Ramos (cell line): ENCODE measurements around the gene POU2F3.

Source experiments
- in situ Hi-C: fragments of 300-500 bp; cut with MboI; formaldehyde crosslinking; loops from one replicate; pipeline ENCODE4 v1.14.3; 2022; ENCODE audit warnings: low sequenced_read_pairs; ENCODE audit not compliant: unreplicated experiment

Gene POU2F3

DNA sequence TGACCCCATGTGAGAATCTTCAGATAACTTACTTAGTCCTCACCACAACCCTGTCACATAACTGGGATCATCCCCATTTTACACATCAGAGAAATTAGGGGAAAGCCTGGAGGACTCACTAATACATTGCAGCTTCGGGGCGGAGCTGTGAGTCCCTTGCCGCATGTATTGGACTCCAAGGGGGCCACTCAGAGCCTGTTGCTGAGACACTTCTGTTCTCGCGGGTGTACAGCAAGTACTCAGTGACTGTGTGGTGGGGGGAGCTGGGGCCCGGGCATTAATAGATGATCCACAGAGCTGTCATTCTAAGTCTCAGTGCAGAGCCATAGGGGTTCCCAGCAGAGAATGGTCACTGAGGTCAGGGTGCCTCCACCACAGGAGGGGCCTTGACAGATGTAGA, 15.6 kb upstream of the POU2F3 start:
- in situ Hi-C loops, result no loop called here

DNA sequence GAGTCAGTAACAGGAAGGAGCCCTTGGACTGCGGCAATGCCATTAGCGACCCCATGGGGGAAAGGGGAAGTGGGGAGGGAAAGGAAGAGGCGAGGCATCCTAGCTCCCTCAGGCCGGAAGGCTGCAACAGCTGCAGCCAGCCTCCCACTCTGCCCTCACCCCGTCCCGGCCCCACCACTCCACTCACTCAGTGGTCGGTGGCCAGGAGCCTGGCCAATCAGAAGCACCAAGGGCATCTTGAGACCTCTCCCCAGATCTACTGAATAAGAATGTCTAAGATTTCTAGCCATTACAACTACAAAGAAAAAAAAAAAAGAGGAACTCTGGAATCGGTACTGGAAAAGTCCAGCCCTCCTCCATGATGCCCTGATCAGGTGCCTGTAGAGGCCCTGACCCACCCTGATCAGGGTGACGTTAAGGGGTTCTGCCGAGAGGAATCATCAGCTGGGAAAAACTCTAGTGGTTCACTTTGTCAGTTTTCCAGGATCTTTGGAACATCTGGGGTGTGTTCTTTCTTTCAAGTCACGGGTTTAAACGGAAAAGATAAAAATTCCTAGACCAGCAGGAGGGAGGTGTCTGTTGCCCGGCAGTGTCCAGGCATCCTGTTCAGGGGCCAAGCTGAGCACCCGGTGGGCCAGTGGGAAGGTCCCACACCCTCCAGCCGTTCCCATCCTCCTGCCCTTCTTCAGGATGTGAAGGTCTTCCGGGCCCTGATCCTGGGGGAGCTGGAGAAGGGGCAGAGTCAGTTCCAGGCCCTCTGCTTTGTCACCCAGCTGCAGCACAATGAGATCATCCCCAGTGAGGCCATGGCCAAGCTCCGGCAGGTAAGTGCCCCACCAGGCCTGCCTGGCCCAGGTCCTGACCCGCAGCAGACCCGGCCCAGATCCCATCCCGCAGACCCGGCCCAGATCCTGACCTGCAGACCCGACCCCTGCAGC, 14.7 kb upstream of the POU2F3 start:
- in situ Hi-C loops, result no loop called here

DNA sequence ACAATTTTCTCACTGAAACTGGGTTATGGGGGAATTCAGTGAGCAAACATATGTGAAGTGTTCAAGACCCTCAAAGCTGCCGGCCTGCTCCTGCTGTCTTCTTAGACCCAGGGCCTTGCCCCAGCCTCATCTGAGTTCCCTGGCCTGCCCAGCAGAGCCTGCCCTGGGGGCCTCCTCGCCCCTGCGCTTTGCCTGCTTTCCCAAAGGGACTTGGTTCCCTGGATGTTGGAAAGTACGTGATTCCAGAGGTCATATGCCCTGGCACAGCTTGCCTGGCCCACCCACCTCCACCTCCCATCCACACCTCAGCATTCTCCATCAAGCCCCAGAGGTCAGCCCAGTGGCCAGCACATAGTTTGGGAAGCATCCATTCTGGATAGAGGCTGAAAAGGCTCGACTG, 13.7 kb upstream of the POU2F3 start:
- in situ Hi-C loops, result no loop called here

- in situ Hi-C loops, result no loop called here
Measured at GRCh38 chr11:120226714-120227113, 13.2 kb upstream of the POU2F3 start.

DNA sequence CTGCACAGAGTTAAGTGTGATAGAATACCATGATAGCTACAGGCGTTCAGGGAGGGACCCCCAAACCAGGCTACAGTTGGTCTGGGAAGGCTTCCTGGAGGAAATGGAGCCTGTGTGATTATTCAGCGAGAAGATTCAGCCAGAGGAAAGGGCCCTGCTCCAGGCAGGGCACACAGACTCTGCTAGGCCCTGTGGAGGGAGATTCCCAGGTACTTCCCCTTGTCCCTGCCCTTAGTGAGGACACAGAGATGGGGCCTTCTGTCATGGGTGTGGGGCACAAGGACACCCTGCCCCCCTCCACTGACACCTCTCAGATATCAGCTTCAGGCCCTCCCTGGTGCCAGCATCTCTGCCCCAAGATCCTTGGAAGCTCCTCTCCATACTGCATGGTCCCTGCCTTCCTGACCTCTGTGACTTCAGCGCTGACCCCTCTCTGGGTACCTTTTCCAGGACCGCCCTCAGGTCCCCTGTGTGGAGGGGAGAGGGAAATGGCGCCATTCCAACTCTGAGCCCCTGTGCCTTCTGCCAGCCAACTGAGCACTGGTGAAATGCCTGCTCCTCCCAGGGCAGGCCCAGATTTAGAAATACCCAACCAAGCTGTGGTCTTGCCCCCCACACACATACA, 12.6 kb upstream of the POU2F3 start:
- in situ Hi-C loops, result no loop called here

GRCh38 chr11:120228794-120229384, 11.1 kb upstream of the POU2F3 start:
- in situ Hi-C loops, result no loop called here

- in situ Hi-C loops, result loop anchor here (5.0 kb wide), 1 partner anchor 68 kb away; no protein-coding TSS in a partner anchor
Measured at GRCh38 chr11:120229451-120230424, 10.2 kb upstream of the POU2F3 start.

GRCh38 chr11:120230433-120231071, 9.4 kb upstream of the POU2F3 start:
- in situ Hi-C loops, result loop anchor here (5.0 kb wide), 1 partner anchor 67 kb away; no protein-coding TSS in a partner anchor

DNA sequence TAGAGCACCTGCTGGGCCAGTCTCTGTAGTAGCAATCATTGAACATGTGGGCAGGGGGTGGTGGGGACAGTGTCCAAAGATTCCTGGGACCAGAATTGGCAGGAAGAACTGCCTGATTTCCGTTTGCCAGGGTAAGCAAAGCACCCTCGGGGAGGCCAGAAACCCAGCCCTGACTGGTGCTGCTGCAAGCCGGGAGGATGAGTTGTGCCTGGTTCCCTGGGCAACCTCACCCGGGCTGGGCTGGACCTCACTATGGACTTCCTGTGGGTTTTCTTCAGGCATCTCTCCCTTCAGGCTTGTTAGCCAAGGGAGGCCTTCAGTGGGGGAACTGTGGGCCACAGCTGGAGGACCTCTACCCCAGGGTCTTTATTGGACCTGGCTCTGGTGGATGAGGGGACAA, 8.0 kb upstream of the POU2F3 start:
- in situ Hi-C loops, result loop anchor here (5.0 kb wide), 1 partner anchor 65 kb away; no protein-coding TSS in a partner anchor

DNA sequence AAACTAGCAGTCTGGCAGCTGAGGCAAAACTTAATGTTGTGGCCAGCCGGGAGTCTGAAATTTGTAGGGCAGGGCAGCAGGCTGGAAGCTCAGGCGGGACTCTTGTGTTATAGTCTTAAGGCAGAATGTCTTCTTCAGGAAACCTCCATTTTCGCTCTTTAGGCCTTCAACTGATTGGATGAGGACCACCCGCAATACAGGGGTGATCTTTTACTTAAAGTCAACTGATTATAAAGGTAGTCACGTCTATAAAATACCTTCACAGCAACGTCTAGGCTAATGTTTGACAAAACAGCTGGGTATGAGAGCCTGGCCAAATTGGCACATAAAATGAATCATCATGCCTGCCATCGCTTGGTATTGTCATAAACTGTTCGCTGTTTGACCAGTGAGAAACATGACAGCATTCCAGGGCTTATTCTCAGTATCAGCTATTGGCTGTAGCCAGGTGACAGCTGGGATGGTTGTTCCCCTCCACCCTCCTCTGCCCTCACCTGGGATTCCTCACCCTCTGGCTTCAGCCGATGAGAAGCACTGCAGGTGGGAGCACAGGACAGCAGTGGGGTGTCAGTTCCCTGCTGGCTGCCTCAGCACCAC, 6.6 kb upstream of the POU2F3 start:
- in situ Hi-C loops, result loop anchor here (5.0 kb wide), 1 partner anchor 64 kb away; no protein-coding TSS in a partner anchor

DNA sequence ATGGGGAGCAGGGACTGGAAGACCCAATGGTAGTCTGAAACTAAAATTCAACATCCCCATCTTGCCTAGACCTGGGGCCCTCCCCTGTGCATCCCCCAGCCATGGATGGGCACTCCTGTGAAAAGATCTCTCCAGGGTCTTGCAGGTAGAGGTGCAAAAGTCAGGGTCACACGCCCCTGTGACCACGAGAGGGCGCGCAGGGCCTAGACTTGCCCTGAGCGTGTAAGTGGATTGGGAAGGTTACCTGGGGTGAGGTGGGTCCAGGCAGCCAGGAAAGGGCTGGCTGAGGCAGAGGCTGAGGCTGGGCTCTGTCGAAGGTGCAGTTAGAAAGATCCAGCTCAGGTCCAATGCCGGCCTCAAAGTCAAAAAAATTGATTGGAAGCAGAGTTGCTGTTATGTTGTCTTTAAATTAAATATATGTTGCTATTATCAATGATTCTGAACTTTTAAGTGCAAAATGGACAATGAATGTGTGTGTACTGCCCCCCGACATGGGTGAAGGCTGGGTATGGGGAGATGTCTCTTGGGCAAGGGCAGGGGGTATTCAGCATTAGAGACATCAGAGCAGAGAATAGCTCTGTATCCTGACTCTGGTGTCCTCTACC, 4.8 kb upstream of the POU2F3 start:
- in situ Hi-C loops, result no loop called here

DNA sequence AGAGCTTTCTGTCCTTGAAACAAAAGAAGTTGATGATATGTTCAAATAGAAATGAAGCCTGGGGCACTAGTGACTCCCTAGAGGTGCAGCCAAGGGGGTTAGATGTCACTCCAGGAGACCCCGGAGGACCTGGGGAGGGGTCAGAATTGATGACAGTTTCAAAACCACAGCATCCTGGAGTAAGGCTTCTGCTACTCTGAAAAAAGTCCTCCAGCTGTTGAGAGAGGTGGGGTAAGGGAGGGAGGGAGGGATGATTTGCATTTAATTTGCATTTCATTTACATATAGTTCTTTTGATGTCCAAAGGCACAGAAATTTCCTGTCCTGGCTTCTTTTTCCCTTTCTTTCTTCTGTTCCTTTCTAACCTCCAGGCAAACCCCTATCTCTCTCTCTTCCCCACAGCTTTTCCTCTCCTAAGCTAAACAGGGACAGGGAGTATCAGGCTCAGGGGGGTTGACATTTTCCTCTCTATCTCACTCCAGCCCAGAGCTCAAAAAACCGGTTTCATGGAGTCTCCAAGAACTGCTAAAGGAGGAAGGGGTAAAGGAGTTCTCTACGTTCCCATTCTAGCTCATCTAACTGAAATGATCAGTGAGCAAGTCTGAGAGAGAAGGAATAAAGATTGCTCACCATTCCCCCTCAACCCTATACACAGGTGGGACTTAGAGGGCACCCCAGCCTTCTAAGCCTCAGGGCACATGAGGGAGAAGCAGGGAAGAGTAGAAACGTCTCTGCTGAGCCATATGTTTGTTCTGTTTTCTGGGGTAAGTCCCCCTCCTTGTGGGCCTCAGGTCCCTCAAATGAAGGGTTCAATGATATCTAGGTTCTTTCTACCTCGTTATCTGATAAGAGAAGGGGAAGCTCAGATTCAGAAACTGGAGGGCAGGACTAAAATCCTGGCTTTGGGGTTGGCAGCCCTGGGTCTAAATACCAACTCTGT, 3.5 kb upstream of the POU2F3 start:
- in situ Hi-C loops, result no loop called here

- in situ Hi-C loops, result no loop called here
Measured at GRCh38 chr11:120238968-120239620, 846 bp upstream of the POU2F3 start.

DNA sequence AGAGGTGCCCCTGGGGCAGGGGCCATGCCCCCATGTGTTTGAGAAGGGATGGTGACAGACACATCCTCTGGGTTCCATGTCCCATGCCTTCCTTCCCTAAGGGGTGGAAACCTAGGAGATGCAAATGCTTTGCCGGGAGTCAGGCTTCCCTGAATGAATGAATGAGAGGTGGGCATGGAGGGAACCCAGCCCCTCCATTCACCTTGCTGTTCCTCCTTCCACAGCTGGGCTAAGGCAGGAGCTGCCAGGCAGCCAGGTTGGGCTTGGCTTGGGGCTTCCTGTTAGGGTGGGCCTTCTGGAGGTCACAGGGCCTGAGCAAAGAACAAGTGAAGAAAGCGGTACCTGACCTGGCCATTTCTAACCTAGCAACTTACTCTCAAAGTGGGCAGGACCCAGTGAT, 926 bp downstream of the POU2F3 start:
- in situ Hi-C loops, result no loop called here

DNA sequence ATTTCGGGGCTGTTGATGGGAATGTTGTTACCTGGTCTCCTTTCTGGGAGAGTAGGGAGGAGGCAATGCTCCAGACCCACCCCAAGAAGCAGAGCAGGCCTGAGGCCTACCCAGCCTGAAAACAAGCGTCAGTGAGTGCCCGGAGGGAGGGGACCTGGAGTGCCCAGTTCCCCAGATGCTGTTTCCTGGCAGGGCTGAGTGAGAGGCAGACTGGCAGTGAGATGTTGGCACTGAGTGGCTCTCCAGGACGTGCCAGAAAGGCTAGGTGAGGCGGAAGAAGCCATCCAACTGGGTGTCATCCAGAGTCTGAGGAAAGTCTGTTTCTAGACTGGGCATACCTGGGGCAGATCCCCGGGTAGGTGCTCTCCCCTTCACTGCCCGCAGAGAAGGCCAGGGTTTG, 1.3 kb downstream of the POU2F3 start:
- in situ Hi-C loops, result no loop called here

- in situ Hi-C loops, result no loop called here
Measured at GRCh38 chr11:120243221-120243620, 3.3 kb downstream of the POU2F3 start.
